ENCODE results near the gene OR5K1.

Gene OR5K1

DNA sequence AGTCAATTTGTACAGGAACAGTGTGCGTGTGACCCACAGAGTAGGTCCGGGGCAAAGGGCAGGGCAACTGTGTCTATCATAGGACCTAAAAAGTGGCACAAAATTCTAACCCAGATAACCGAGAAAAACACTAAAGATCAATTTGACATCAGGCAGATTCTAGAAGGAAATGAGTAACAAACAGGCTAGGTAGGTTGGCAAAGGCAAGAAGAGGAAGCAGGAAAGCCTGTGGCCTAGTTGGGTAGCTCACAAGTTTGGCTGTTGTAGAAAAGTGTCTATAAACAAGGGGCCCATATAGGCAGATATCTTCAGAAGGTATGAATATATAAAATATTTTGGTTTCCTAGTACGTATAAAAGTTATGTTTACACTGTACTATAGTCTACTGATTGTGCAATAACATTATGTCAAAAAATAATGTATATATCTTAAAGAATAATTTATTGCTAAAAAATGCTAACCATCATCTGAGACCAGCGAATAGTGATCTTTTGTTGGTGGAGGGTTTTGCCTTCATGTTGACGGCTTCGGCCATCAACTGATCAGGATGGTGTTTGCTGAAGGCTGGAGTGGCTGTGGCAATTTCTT, 13.3 kb upstream of the OR5K1 start:
- TF ChIP-seq, protein P1, sequence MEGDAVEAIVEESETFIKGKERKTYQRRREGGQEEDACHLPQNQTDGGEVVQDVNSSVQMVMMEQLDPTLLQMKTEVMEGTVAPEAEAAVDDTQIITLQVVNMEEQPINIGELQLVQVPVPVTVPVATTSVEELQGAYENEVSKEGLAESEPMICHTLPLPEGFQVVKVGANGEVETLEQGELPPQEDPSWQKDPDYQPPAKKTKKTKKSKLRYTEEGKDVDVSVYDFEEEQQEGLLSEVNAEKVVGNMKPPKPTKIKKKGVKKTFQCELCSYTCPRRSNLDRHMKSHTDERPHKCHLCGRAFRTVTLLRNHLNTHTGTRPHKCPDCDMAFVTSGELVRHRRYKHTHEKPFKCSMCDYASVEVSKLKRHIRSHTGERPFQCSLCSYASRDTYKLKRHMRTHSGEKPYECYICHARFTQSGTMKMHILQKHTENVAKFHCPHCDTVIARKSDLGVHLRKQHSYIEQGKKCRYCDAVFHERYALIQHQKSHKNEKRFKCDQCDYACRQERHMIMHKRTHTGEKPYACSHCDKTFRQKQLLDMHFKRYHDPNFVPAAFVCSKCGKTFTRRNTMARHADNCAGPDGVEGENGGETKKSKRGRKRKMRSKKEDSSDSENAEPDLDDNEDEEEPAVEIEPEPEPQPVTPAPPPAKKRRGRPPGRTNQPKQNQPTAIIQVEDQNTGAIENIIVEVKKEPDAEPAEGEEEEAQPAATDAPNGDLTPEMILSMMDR (IDR thresholded peaks at IDR 0.05; ENCODE audit: low read depth, low read length): no peak
- no peaks in the 10 kb centered on the region for H3K4me1 ChIP-seq
- no peaks in the 10 kb centered on the region for H3K9me3 ChIP-seq
- DNase-seq: no peak
- no peaks in the 10 kb centered on the region; the same call in 1 of the 2 replicates for H3K27me3 ChIP-seq
- H3K4me3 ChIP-seq (ENCODE audit: low read depth, low read length): no peak overlapping the region
- no peaks in the 10 kb centered on the region for H3K36me3 ChIP-seq

DNA sequence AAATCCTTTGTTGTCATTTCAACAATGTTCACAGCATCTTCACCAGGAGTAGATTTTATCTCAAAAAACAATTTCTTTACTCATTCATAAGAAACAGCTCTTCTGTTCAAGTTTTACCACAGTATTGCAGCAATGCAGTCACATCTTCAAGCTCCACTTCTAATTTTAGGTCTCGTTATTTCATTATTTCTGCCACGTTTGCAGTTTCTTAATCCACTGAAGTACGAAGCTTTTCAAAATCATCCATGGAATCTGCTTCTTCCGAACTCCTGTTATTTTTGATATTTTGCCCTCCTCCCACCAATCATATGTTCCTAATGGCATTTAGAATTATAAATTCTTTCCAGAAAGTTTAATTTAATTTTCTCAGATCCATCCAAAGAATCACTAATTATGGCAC, 12.6 kb upstream of the OR5K1 start:
- Histone ChIP-seq H3K9me3 (no peaks in the 10 kb centered on the region), H3K4me3 (ENCODE audit: low read depth, low read length) (no peak overlapping the region), H3K36me3 (no peaks in the 10 kb centered on the region), H3K27me3 (no peaks in the 10 kb centered on the region; the same call in 1 of the 2 replicates), H3K4me1 (no peaks in the 10 kb centered on the region)
- DNase-seq: no peak
- TF ChIP-seq, protein P1 (IDR thresholded peaks at IDR 0.05; ENCODE audit: low read depth, low read length): no peak

DNA sequence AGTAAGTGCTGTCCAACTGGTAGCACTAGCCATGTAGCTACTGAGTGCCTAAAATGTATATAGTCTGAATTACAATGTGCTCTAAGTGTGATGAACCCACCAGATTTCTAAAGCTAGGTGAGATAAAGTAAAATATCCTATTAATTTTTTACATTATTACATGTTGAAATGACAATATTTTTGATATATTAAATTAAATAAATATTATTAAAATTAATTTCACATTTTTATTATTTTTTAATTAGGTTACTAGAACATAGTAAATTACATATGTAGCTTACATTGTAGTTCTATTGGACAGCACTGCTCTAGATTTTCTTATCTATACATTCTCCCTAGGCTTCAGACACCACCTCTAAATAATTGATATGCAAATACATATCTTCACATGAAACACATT, 9.2 kb upstream of the OR5K1 start:
- Histone ChIP-seq H3K36me3 (no peaks in the 10 kb centered on the region), H3K9me3 (no peaks in the 10 kb centered on the region), H3K4me1 (no peaks in the 10 kb centered on the region), H3K4me3 (ENCODE audit: low read depth, low read length) (no peak overlapping the region), H3K27me3 (no peaks in the 10 kb centered on the region)
- no peak for DNase-seq
- TF ChIP-seq, protein P1 (IDR thresholded peaks at IDR 0.05; ENCODE audit: low read depth, low read length): no peak

DNA sequence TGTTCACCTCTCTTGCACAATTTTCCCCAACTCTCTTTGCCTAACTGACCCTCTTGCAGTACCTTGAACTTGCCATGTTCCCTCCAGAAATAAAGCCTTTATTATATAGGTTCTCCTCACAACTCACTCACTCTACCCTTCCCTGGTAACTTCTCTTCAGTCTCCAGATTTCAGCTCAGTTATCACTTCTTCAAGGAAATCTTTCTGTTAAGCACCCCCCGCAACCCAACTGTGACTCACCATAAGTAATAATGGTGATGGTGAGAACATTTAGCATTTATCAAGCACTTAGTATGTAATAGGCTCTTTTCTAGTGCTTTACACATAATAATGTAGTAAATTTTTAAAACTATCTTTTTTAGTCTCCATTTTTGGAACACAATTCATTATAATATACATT, 8.1 kb upstream of the OR5K1 start:
- H3K9me3 ChIP-seq: no peaks in the 10 kb centered on the region
- no peaks in the 10 kb centered on the region for H3K36me3 ChIP-seq
- H3K27me3 ChIP-seq: no peaks in the 10 kb centered on the region
- DNase-seq: no peak
- H3K4me1 ChIP-seq: no peaks in the 10 kb centered on the region
- no peak overlapping the region for H3K4me3 ChIP-seq (ENCODE audit: low read depth, low read length)
- TF ChIP-seq, protein P1 (IDR thresholded peaks at IDR 0.05; ENCODE audit: low read depth, low read length): no peak

DNA sequence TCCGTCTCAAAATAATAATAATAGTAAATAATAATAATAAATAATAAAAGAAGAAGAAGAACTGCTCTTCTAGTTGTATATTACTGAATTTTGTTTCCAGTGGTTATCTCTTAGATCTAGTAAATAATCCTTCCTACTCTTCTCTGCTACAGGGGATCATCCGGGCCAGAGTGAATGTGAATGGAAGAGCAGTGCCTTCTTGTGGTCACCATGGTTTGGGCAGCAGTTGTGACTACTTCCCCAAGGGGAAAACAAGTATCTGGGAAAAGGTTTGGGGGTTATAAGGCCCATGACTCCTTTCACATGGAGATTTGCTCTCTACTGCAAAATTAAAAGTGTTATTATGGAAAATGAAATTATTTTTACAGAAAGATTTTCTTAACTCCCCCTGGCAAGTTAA, 5.5 kb upstream of the OR5K1 start:
- Histone ChIP-seq H3K4me3 (ENCODE audit: low read depth, low read length) (no peak overlapping the region), H3K9me3 (no peaks in the 10 kb centered on the region), H3K27me3 (no peaks in the 10 kb centered on the region), H3K36me3 (no peaks in the 10 kb centered on the region), H3K4me1 (no peaks in the 10 kb centered on the region)
- TF ChIP-seq, protein P1 (IDR thresholded peaks at IDR 0.05; ENCODE audit: low read depth, low read length): no peak
- no peak for DNase-seq

DNA sequence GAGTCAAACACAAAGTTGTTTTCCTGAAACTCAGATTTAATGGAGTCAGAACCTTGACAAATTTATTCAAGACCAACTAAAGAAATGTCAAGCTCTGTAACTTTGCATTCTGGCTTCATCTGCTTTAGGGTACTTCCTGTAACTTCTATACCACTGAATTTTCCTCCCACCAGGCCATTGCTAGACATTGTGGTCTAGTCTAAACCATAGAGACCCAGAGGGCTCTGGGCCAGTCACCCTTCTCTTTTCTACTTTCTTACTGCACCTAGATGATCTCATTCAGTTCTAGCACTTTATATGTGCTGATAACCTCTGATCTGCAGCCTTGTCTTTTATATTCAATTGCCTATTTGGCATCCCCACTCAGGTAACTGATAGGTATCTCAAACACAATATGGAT, 2.8 kb upstream of the OR5K1 start:
- no peaks in the 10 kb centered on the region for H3K27me3 ChIP-seq
- no peak overlapping the region for H3K4me3 ChIP-seq (ENCODE audit: low read depth, low read length)
- no peak for DNase-seq
- H3K4me1 ChIP-seq: no peaks in the 10 kb centered on the region
- no peaks in the 10 kb centered on the region for H3K36me3 ChIP-seq
- TF ChIP-seq, protein P1 (IDR thresholded peaks at IDR 0.05; ENCODE audit: low read depth, low read length): no peak
- H3K9me3 ChIP-seq: no peaks in the 10 kb centered on the region

All from BE2C (cell line).